LHCN-M2 (cell line): ENCODE data around the gene DPF3. TPM values are rescaled to one million over a fixed set of nuclear protein-coding genes. Genes with fewer than 3 reads are reported as not detected.
A peak's percentile ranks its signal among the peaks of the same experiment; 100 is the strongest.

ENCODE experiments used
- DNase-seq: peaks from one replicate; pipeline ENCODE4 v3.0.0-alpha.2; 2012; ENCODE audit warnings: low read depth
- total RNA-seq: library from RNA; depleted of rRNA; stranded (reverse); fragments of >200 nt; gene quantifications from 2 replicates; pipeline ENCODE4 v1.2.3, GENCODE V29; 2014

DPF3 gene
- total RNA-seq, 1 experiment from 2014 or later: 9.5 TPM

GRCh38 chr14:72904840-72905561, 11.1 kb upstream of the DPF3 start:
- DNase-seq: peak; percentile 86

DNA sequence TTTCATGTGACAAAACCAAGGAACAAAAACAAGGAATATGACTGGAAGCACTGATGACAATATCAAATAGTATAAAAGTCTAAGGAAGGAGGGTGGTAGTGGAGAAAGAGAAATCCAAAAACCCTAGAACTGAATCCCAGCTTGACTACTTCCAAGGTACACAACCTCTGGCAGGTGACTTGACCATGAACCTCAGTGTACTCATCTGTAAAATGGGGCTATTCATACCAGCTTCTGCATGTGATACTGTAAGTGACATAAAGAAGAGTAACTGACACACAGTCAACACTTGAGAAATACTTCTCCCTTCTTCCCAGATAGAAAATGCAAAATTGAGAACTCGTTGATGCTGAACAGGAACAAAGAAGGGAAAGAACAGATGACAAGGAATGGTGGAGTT, 10.3 kb upstream of the DPF3 start:
- no peak for DNase-seq

- DNase-seq: no peak
These were observed 9.8 kb upstream of the DPF3 start for GRCh38 chr14:72903716-72904115.

DNA sequence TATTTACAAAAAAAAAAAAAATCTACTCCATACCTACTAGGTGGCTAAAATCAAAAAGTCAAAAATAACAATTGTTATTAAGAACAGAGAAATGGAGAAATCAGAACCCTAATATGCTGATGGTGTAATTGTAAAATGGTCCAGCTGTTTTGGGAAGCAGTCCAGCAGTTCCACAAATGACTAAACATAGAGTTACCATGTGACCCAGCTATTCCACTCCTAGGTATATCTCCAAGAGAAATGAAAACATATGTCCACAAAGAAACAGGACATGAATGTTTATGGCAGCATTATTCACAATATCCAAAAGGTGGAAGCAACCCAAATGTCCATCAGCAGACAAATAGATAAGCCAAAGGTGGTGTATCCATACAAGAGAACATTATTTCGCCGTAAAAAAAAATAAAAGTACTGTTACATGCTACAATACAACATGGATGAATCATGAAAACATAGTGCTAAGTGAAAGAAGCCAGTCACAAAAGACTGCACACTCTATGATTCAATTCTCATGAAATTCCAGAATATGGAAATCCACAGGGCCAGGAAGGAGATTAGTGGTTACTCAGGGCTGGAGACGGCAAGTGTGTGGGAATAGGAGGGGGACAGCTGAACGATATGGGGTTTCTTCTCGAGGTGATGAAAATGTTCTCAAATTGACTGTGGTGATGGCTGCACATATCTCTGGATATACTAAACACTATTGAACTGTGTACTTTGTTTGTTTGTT, 9.1 kb upstream of the DPF3 start:
- peak; percentile 71 for DNase-seq

DNA sequence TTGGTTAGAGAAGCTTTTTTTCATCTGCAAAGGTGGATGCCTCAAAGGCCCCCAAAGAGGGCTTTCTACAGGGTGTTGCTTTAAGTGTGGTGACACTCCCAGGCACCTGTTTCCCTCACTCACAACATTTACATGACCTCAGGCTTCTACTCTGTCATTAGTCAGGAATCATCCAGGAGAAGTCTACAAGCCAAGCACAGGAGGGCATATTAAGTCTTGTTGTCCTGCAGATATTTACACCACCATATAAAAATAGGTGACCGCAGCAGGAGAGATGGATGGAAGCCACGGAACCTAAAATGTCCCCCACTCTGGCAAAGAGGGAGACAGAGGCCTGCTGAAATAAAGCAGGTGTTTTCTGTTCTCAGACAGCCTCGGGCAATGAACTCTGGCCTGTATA, 7.5 kb upstream of the DPF3 start:
- DNase-seq: peak; percentile 36

DNA sequence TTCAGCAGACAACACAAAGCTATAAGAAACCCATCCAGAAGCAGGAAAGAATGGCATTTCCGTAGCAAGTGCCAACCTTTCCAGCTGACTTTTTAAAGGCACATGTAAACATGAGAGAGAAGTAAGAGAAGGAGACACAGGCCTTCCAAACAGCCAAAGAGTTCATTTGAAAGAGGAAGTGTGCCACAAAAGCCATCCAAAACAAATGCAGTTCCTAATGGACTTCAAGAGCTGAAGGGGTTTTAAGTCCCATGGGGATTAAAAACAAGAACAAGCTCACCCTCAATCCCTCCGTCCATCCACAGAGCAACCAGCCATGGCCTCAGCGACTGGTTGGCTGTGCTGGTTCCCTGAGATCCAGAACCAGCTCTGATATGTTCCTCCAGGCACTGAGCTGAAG, 4.5 kb upstream of the DPF3 start:
- DNase-seq: no peak

- DNase-seq: no peak
These were observed 900 bp upstream of the DPF3 start for GRCh38 chr14:72894623-72895378.

- no peak for DNase-seq
These were observed 372 bp upstream of the DPF3 start for GRCh38 chr14:72894323-72894622.

- no peak for DNase-seq
These were observed 844 bp downstream of the DPF3 start for GRCh38 chr14:72892879-72893635.

DNA sequence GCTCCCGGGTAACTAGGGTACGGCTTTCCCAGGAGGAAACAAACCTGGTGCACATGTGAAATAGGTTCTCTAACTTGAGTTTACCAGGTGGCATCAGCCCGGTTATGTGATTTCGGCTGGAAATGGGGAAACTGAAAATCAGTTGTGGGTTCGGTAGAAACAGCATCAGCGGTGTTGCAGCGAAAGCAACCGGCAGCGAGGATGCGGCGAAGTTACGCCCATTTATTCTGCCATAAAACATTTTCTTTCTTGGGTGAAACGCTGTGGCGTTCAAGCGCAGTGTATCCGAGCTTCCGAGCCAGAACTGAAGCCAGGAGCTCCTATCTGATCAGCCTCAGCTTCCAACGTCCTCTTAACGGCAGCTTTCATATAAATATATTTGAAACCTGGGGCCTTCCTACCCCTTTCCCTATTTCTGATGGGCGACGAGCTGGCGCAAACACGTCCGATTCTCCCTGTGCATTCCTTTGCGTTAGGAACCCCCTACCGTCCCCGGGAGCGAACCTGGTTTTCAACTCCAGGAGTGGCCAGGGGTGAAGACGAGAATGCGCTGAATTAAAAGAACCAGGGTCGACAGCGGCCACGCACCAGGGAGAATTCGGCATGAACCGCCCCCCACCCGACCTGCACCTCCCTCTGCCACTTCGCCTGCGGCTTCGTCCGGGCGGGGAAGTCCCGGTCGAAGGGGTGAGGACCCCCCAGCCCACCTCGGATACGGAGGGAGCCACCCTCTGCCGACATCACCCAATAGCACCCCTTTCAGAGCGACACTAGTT, 1.6 kb downstream of the DPF3 start:
- no peak for DNase-seq

DNA sequence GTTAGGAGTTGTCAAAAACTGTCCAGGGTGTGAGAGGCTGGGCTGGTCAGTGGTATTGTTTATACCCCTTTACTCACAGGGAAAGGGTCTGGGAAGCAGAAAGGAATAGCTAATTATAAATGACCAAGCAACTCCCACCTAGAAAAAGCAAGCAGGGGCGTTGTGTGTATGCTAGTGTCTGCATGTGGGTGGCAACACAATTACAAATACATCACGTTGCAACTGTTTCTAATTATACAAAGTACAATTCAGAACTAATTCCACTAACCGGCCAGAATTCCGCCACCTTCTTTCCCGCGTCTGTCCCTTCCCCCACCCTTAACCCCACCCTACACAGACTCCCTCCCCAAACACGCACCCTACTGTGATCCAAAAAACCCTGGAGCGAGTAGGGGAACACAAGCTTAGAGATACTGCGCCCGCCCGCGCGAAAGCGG, 2.2 kb downstream of the DPF3 start:
- no peak for DNase-seq

- no peak for DNase-seq
These were observed 4.5 kb downstream of the DPF3 start for GRCh38 chr14:72889366-72889765.

DNA sequence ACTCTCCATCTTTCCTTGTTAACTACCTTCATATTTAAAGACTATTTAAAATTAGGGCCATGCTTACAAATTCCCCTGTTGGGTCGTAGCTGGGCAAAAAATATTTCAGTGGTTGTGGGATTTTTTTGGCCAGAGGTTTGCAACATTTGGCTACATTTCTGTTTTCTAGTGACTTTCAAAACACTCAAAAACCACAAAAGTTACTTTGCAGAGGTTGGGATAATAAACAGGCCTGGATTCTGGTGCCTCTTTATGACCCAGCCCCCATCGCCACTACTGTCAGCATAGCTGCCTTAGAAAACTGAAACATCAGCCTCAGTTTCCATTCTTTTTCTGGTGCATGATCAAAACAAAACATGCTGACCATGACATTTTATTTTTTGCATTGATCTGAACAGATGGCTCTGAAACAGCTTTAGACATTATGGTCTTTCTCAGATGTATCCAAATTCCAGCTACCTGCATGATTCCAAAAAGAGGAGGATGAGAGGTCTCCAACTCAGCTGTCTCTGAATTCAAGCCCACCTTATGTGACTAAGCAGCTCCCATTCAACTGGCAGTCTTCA, 5.2 kb downstream of the DPF3 start:
- peak; percentile 44 for DNase-seq

DNA sequence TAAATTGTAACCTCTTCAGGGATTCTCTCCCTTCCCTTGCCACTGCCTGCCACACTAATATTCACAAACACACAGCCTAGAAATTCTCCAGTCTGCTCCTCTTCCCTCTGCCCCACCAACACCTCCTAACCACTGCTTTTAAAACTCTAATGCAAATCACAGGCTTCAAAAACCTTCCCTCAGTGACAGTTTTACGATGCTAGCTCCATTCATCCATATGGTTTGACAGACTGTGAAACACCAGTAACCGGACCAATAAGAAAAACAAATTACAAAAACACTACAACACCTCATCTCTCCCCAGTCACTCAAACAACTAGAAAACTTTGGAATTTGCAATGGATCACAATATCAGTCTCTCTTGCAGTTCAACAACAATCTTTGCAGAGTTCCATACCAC, 5.7 kb downstream of the DPF3 start:
- DNase-seq: no peak

DNA sequence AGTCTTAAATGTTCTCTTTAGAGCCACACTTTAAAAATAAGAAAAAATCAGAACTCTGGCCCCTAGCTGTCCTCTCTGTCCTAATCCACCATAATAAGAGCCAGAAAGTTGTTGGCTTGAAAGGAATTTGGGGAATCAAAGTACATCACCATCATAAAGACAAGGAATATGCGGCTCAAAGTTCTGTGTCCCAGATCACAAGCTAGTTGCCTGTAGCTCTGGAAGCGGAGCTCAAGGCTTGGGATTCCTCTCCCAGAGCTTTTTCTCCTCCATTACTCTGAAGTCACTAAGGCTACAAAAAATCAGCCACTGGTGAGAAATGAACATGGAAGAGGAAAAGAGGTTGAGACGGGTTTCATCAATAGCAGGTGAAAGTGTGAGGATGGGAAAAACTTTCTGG, 6.4 kb downstream of the DPF3 start:
- no peak for DNase-seq

DNA sequence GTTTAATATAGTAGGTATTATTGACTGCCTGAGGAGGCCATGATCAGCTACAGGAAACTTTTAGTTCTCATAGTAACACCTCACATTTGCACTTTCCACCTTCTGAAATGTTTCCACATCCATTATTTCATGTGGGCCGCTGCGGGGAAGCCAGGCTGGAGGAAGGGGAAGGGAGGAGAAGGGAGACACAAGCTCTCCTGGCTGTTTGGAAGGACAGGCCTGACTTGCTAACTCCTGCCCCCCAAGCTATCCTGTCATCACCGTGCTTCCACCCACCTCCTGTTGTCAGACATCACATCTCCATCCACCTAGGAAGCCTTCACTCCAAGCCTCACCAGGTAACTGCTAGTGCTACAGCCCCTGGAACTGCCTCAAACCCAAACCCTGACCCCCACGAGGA, 9.5 kb downstream of the DPF3 start:
- no peak for DNase-seq

DNA sequence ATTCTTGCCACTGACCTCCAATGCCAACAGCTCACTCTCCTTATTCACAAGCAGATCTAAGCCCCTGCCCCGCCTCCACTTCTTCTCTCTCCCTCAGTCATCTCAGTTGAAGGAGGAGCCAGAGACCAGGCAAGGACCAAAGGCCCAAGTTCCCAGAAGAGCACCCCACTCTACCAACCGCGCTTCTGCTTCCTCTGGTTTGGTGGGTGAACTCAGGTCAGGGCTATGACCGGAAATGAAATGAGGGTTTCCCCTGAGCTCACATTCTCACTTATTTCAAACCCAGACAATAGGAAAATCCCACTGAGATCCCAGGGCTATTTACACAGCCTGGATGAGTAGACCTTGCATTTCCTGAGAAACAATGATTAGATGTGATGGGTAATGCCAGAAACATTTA, 9.9 kb downstream of the DPF3 start:
- DNase-seq: no peak

GRCh38 chr14:72883109-72883508, 10.8 kb downstream of the DPF3 start:
- DNase-seq: no peak

GRCh38 chr14:72882463-72882862, 11.4 kb downstream of the DPF3 start:
- DNase-seq: no peak

GRCh38 chr14:72882047-72882446, 11.9 kb downstream of the DPF3 start:
- no peak for DNase-seq

DNA sequence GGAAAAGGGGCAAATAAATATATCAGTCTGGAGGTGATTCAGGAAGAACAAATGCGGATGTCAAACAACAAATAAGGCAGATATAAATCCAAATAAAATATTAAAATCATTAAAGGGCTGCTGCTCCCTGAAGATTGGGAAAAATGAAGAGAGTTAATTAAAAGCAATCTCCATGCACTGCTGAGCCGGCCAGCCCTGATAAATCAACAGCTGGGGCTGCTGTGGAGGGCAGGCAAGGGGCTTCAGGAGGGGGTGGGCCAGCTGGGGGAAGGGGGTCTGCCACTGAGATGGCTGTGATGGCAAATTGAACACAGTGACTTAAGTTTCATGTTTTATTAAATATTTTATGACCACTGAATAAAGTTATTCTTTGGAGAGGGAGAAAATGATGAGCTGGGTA, 12.4 kb downstream of the DPF3 start:
- no peak for DNase-seq
